NCI-H2081 (cell line): Measurements from ENCODE around the gene RICTOR.
"Not testable (repeated sequence)": the region's sequence is repeated elsewhere in the genome, so short reads cannot be mapped to it uniquely, and the experiment has no call there.

Experiments used
- DNase-seq, 2 experiments: peaks; one replicate each; lab custom pipeline; 2025; lab: John Stamatoyannopoulos, UW

The RICTOR gene

DNA sequence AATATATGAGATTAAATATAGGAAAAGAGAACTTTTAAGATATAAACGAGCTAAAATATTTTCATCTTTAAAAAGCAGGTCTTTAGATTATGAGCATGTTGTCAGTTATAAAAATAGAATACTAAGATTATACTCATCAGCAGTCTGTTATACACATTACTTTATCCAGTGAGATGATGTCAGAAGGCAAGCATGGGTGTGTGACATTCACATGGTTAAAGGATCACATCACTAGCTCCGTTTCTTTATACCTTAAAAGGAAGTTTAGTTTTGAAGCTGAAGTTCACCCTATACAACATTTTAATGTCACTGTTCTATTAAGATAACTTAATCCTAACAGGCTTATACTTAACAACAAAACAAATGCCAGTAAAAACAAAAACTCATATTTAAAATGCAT lies 59.6 kb downstream of the RICTOR start:
- DNase-seq = no peak

DNA sequence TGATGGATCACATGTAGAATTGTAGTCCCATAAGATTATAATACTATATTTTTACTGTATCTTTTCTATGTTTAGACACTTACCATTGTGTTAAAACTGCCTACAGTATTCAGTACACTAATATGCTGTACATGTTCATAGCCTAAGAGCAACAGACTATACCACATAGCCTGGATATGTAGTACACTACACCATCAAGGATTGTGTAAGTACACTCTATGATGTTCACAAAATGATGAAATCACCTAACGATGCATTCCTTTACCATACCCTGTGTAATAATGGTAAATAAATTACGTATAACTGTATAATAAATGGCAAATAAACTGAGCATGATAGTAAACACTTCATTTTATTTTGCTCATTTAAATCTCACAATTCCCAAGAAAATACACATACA lies 60.3 kb downstream of the RICTOR start:
- no peak for DNase-seq

DNA sequence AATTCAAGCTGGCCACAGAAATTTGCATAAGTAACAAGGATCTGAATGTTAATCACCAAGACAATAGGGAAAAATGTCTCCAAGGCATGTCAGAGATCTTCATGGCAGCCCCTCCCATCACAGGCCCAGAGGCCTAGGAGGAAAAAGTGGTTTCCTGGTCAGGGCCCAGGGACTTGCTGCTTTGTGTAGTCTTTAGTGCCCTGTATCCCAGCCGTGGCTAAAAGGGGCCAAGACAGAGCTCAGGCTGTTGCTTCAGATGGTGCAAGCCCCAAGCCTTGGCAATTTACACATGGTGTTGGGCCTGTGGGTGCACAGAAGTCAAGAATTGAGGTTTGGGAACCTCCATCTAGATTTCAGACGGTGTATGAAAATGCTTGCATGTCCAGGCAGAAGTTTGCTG lies 63.2 kb downstream of the RICTOR start:
- DNase-seq = not testable (repeated sequence)

DNA sequence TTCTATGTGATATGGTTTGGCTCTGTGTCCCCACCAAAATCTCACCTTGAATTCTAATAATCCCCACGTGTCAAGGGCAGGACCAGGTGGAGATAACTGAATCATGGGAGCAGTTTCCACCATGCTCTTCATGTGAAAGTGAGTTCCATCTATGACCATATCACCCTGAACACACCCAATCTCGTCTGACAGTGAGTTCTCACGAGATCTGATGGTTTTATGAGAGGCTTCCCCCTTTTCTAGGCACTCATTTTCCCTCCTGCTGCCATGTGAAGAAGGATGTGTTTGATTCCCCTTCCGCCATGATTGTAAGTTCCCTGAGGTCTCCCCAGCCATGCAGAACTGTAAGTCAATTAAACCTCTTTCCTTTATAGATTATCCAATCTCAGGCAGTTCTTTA lies 64.2 kb downstream of the RICTOR start:
- no peak for DNase-seq

DNA sequence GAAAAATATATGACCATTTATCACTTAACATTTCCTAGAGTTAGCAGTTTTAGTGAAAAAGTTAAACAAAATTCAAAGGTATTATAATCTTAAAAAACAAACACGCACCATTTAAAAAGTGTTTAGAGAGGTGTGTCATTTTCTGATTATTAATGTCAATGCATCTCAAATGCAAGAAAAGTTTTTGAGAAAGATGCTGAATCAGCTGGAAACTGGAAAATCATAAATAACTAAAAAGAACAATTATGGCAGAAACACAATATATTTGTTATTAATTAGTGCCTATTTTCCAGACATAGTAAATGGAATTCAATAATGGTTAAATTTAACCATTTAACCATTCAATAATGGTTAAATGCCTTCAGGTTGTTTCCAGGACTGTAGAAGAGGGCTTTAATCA lies 64.9 kb downstream of the RICTOR start:
- DNase-seq = no peak

DNA sequence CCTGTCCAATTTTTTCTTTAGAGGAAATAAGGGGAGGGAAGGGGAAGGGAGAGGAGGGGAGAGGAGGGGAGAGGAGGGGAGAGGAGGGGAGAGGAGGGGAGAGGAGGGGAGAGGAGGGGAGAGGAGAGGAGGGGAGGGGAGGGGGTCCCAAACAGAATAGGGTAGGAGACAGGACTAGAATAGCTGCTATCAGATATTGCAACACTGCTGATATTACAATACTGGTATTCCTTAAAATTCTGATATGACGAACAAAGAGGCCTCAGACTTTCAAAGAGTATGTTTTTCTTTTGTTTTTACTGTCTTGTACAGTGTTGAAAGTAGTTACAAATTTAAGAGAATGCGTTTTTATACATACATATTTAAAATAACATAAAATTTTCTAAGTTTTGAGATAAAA lies 67.5 kb downstream of the RICTOR start:
- DNase-seq = no peak

DNA sequence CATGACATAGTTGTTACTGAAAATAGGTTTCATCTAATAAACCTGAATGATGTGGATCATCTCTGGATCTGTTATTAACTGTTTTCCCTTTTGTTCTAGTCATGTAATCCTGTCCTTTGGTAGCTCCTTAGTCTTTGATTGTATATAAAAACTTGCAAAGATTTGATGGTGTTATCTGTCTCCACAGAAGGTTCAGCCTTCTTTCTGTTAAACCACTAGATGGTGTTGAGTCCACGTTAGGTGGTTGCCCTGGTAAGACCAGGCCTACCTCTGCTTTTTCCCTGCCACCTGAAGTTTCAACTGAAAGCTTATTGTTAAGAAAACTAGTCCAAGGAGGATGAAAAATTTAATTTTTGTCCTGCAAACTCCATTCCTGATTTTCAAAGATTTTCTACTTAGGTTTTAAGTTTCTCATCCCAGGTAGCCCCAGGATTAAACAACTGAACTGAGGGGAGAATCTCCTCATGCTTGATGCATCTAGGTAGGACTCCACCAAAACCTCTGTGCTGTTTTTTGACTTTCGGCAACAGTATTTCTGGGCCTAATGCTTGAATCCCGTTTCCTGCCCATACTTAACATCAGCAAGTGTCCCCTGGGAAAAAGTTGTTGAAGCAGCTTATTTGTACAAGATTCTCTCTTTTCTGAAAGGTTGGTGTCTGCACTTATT lies 68.5 kb downstream of the RICTOR start:
- peak in 1 of 2 experiments; percentile 10 for DNase-seq

DNA sequence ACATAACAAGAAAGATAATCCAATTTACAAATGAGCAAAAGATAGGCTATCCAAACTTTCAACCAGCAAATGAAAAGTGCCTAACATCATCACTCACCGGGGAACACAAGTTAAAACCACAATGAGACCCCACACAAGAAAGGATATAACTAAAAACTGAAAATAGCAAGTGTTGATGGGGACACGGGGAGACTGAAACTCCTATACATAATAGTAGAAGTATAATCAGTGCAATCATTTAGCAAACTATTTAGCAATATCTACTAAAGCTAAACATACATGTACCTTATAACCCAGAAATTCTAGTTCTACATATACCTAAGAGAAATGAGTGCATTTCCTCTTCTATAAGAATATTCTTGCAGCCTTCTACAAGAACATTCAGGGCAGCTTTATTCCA lies 72.5 kb downstream of the RICTOR start:
- no peak for DNase-seq

DNA sequence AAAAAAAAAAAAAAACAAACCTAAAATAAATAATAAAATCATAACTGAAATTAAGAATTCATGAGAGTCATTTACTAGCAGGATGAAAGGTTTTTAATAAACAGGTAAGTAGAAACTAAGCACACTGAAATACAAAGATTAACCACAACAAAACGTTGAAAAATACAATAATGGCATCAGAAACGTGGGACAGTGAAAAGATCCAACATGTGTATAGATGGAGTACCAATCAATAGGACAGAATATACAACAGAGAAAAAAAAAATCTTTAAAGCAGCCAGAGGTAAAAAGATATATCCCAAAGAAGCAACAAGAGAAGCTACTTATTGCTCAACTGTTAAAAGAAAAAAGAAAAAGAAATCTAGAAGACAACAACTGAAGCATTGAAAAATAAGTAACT lies 75.2 kb downstream of the RICTOR start:
- DNase-seq = no peak

DNA sequence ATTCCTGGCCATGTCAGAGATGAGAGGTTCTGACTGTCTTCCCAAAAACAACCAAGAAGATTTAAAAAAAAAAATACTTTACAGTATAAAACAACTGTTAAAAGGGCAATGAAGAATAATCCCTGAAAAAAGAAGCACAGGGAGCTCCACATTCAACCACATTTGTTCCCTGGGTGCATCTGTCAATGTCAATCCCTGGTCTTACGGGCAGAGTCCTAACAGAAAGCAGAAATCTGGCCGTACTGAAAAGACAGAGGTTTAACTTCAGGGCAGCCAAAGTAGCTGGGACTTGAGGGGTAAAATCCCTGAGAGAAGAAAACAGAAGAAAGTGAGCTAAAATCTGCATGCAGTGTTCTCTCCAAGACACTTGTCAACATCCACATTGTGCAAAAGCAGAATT lies 76.6 kb downstream of the RICTOR start:
- no peak for DNase-seq

DNA sequence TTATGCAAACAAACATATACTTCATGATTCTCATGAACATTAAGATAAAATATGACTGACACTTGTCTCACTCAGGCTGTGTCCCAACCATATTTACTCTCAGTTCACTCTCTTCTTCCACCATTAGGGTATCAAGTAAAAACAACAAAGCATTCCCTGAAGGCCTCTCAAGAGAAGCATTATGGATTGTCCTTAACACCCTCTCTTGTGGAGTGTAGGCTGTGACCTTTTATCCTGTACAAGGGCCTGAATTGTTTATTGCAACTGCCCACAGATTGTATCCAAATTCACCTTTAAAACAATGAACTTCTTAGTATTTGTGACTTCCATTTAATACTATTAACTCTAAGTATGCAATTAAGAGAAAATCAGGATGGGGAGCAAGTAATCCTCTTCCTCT lies 78.1 kb downstream of the RICTOR start:
- no peak for DNase-seq

DNA sequence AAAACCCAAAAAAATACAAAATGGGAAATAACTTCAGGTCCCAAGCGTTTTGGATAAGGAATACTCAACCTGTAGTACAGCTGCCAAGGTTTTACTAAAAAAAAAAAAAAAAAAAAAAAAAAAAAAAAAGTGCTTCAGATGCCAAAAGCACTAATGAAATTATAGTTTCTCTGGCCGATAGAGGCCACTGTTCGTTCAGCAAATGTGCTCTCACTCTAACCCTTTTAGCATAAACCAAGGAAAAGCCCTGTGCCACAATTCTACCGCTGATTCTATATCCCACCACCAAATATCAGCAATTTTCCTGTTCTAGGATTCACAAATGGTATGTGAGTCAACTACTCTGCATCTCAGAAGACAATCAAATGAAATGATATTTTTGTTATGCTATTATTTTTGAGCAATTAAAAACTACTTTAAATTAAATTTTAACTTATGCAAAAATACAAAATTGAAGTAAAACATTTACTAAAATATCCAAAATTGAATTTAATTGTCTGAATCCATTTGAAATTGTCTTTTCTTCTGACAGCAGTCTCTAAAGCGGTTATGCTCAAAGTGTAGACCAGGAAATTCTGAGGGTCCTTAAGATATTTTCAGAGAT lies 79.8 kb downstream of the RICTOR start:
- peak; percentile 50 to 70 for DNase-seq

DNA sequence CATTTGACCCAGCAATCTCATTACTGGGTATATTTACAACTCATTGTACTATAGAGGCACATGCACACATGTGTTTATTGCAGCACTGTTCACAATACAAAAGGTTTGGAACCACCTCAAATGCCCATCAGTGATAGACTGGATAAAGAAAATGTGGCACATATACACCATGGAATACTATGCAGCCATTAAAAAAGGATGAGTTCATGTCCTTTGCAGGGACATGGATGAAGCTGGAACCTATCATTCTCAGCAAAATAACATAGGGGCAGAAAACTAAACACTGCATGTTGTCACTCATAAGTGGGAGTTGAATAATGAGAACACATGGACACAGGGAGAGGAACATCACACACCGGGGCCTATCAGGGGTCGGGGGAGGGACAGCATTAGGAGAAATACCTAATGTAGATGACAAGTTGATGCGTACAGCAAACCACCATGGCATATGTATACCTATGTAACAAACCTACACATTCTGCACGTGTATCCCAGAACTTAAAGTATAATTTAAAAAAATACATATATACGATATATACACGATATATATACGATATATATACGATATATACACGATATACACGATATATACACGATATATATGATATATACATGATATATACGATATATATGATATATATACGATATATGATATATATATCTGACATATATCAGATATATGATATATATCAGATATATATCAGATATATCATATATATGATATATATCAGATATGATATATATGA lies 84.1 kb downstream of the RICTOR start:
- DNase-seq = not testable (repeated sequence)

DNA sequence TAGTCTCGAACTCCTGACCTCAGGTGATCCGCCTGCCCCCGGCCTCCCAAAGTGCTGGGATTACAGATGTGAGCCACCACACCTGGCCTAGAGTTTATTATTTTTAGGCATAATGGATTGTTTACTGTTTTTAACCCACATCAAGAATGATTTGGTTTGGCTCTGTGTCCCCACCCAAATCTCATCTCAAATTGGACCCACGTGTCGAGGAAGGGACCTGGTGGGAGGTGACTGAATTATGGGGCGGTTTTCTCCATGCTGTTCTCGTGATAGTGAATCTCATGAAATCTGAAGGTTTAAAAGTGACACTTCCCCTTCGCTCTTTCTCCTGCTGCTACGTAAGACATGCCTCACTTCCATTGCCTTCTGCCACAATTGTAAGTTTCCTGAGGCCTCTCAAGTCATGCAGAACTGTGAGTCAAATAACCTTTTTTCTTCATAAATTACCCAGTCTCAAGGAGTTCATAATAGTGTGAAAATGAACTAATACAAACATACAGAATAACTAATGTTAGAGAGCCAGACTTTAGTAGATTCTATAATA lies 88.2 kb downstream of the RICTOR start:
- no peak for DNase-seq

DNA sequence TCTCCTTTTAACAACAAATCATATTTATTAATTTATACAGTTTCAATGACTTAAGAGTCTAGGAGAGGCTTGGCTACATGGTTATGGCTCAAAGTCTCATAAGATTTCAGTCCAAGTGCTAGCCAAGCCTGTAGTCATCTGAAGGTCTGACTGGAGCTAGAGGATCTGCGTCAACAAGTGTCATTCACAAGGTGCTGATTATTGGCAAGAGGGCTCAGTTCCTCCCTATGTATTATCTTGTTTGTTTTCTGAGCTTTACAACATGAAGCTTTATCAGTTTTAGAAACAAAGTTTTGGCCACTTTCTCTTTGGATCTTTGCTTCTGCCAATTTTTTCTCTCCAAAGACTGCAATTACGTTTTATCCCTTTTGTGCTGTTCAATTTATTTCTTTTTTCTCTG lies 94.7 kb downstream of the RICTOR start:
- DNase-seq = no peak

DNA sequence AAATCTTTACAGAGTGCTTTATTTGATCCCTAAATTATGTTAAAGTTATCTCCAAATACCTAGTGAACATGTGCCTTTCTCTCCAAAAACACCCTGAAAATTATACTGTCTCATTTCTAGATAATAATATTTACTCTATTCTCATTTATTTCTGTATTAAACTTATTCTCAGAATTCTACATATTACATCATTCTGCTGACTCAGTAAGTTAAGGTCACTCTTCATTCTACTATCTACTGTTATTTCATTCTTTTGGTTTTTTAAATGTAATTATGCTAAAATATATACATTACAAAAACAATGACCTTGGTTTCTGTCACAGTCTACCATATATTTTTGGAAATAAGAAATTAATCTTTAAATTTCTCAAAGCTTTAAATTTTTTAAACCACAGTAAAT lies 96.2 kb downstream of the RICTOR start:
- no peak for DNase-seq

DNA sequence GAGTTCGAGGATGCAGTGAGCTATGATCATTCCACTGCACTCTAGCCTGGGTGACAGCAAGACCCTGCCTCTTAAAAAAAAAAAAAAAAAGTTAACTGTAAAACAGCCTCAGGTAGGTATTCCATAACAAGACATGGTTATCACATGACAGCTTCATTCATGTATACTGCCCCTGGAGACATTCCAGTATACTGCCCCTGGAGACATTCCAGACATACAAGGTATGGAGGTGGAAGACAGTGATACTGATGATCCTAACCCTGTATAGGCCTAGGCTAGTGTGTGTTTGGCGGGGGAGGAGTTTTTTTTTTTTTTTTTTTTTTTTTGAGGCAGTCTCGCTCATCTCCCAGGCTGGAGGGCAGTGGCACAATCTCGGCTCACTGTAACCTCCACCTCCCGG lies 105.5 kb downstream of the RICTOR start:
- DNase-seq = no peak

DNA sequence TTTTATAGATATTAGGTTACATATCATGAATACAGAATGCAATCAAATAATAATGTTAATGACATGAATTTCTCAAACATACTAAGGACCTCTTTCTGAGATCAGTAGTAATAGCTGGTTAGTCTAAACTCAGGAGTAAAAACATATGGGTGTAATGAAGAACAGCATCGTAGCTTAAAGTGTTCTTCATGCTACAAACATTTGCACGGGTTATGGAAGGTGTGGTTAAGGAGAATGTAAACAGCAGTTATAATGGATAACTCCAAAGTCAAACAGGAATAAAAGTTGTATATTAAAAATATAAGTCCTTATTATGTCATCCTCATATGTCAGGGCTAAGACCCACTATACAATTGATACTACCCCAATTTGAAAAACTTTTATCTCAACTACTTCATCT lies 112.5 kb downstream of the RICTOR start:
- no peak for DNase-seq

DNA sequence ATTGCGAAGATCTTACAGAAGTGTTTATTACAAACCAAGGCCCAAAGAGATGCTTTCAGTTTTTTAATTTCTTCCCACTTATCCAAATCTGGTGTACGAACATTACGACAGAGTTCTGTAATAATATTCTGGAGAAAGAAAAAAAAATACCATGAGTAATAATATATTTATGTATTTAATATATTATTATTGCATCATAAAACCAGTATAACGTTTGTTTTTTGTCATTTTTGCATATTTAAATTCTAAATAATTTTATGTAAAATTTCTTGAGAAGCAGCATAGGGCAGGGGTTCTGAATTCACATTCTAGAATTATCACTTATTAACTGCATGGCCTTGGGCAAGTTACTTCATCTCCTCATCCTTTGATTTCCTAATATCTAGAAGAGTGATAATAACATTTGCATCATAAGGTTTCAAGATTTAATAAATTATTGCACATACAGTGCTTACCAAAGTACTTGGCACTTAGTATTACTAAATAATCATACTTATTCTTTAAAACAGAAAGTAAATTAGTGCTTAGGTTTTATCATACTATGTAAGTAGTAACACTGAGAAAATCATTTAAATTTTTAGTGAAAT lies 120.7 kb downstream of the RICTOR start:
- no peak for DNase-seq

DNA sequence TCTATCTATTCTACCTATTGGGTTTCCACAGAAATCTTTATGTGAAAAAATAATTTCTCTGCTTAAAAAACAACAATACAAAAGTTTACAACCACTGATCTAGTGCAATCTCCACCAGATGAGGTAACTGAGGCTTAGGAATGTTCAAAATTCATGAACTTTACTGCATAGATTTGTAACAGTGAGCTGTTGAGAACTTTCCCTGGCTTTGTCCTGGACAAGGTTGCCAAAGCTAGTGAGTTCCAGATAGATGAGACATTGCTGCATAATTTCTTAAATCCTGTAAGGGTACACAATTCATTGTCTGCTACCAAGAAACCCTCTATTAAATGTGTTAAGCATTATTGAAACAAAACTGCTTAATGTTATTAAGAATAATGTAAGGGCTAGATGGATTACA lies 125.7 kb downstream of the RICTOR start:
- DNase-seq = no peak

DNA sequence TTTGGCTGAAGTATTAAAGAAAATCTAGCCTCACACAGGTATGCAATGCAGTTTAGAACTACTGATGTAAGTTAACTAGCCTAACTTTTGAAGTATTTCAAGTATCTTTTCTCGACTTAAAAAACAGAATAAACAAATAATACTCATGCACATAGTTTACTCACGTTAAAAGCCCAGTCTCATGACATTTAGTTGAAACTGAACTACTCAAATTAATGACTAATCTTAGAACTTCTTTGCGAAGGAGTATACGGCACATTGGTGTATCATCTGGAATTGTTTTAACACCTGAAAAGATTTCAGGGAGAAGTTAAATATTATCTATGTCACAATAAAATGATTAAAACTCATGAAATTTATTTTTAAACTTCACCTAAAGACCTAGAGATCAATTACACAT lies 129.9 kb downstream of the RICTOR start:
- no peak for DNase-seq

DNA sequence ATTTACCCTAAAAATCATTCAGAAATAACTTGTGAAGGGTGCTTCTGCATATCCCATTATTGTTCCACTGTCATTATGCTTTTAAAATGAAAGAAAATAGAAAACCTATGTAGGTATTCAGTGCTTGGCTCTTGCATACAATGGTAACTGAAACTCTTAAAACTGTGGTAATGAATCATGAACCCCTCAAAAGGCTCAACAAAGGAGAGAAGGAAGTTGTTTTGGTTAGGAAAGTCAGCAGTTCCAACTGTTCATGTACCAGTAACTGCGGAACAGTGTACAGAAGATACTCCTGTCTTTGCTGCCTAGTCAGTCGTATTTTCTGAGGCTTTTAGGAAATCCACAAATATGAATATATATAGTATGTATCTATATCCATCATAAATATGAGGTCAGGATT lies 132.3 kb downstream of the RICTOR start:
- no peak for DNase-seq
